ENCODE measurements around the gene HDLBP.

DNA sequence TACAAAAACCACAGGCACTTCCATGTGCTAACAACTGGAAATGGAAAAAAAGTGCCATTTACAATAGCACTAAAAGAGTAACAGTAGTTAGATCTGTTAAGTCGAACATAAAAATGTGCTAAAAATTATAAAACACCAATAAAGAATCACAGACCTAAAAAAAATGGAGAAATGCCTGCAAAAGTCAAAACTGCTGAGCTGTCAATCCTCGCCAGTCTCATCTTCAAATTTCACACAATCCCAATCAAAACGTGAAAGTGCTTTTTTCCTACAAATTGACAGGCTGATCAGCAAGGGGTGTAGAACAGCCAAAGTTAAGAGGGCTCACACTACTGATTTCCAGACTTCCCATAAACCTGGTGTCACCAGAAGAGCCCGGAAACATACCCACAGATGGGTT, 73.8 kb downstream of the HDLBP start:
- TF ChIP-seq CTCF (IDR thresholded peaks at IDR 0.05): no peak
- TF ChIP-seq POLR2A (IDR thresholded peaks at IDR 0.05): no peak

Measured in testis (tissue), 2 donors.